ENCODE data around the gene HFE.
"Not testable (repeated sequence)": the region's sequence is repeated elsewhere in the genome, so short reads cannot be mapped to it uniquely, and the experiment has no call there.

The HFE gene

GRCh38 chr6:26087284-26088115, at the start of gene HFE:
Gene HFE (plus strand): TSS chr6:26087429. CDS start chr6:26087441, 12 bp downstream.
- no peak for DNase-seq

DNA sequence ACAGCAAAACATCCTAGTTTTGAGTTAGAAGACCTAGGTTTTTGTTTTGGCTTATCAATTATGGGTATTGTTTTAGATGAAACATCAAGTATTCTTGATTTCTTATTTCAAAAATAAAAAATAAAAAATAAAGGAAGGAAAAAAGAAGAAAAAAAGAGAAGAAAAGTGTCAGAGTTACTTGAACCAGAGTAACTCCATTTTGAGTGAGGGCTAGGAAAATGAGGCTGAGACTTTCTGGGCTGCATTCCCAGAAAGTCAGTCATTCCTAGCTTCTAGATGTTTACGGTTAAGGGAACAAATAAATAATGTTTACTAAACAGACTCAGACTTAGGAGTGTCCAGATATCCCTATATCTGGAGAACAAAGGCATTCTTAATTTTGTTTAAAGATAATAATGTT, 45.3 kb upstream of the HFE start:
- DNase-seq, result no peak

- no peak for DNase-seq
Observed at GRCh38 chr6:26043384-26044139, 43.7 kb upstream of the HFE start.

- DNase-seq, result no peak
Observed at GRCh38 chr6:26044140-26045064, 42.8 kb upstream of the HFE start.

- no peak for DNase-seq
Observed at GRCh38 chr6:26045065-26045927, 41.9 kb upstream of the HFE start.

GRCh38 chr6:26045928-26046368, 41.3 kb upstream of the HFE start:
- DNase-seq, result no peak

GRCh38 chr6:26047329-26047728, 39.9 kb upstream of the HFE start:
- DNase-seq, result not testable (repeated sequence)

- no peak for DNase-seq
Observed at GRCh38 chr6:26048590-26048989, 38.6 kb upstream of the HFE start.

GRCh38 chr6:26051665-26052310, 35.4 kb upstream of the HFE start:
- no peak for DNase-seq

DNA sequence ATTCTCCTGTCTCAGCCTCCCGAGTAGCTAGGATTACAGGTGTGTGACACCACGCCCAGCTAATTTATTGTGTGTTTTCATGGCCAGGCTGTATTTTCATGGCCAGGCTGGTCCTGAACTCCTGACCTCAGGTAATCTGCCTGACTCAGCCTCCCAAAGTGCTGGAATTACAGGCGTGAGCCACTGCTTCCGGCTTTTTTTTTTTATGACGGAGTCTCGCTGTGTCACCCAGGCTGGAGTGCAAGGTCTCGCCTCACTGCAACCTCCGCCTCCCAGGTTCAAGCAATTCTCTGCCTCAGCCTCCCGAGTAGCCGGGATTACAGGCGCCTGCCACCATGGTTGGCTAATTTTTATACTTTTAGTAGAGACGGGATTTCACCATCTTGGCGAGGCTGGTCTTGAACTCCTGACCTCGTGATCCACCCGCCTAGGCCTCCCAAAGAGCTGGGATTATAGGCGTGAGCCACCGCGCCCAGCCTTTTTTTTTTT, 34.4 kb upstream of the HFE start:
- not testable (repeated sequence) for DNase-seq

DNA sequence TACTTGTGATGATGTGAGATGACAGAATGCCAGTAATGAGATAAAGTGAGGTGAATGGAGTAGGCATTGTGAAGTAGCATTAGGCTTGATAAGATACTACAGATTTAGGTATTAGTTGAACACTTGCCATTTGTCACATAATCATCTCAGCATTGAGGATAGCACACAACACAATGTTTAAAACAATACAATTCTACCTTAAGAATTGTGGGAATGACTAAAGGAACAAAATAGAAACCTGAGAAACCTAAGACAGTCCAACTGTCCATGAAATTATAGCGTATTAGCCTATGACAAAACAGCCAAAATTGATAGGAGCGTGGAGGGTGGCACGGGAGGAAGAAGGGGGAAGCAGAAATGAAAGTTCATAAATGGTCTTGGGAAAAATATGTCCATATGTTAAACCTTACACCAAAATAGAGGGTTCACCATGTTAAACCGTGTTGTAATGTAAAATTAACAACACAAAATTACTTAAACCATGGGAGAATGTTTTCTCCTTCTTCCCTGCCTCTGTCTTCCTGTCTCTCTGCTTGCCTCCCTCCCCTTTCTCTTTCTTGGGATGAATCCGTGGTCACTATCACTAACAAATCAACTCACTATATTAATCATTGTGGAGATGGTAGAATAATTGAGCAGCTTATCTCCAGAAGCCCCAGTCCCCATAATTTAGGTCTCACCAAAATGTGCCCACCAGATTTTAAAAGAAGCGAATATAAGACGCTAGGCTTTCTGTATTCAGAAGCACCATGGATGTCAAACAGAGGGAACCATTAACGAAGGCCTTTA, 33.0 kb upstream of the HFE start:
- DNase-seq, result no peak

DNA sequence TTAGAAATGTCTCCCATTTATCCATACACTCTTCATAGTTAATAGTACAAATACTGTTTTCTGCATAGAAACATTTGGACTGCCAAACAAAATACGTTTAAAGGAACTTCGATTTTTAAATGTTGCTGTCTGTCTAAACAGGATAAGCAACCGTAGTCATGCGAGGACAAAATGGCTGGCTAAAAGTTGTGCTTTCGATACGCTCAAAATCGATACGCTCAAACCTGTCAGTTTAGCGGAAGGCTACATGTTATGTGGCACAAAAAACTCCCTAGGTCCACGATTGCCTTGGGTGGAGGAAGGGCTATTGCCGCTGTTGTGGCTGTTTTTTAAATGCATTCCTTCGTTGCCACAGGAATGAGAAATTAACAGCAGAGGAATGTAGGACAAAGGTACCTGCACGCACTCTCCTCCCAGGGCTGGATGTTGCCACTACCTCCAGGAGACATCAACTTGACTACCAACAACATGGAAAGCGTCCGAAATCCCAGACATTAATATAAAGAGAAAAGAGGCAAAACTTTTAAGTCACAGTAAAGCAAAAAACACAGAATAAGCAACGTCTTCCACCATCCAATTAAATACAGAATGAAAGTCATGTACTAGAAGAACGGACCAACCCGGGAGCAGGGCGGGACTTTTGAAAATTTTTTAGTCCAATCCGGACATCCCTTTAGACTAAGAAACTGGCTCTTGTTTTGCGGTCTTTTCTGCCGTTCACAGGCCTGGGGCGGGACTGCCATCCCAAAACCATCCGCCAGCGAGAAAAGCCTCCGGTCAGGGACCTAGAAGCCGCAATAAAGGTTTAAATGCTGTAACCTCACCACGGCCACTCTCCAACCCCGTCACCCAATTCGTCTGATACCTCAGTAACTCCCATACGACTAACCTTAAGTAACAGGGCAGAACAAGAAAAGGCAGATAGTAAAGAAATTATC, 32.2 kb upstream of the HFE start:
- peak; percentile 88 for DNase-seq

DNA sequence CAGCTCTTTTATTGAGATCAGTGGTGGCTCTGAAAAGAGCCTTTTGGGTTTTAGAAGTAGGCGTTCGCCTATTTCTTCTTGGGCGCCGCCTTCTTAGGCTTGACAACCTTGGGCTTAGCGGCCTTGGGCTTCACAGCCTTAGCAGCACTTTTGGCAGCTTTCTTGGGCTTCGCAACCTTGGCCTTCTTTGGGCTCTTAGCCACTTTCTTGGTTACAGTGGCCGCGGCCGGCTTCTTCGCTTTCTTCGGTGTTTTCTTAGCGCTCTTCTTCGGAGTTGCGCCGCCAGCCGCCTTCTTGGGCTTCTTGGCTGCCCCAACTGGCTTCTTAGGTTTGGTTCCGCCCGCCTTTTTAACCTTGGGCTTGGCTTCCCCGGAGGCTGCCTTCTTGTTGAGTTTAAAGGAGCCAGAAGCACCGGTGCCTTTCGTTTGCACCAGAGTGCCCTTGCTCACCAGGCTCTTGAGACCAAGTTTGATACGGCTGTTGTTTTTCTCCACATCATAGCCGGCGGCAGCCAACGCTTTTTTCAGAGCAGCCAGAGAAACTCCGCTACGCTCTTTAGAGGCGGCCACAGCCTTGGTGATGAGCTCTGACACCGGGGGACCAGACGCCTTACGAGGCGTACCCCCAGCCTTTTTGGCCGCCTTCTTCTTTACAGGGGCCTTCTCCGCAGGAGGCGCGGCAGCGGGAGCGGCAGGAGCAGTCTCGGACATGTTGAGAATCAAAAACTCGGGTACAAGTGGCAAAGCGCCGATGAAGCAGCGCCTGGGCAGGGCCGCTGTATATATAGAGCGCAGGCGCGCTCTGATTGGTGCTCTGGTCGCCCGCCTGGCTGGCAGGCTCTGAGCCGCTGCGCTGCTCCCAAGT, 31.3 kb upstream of the HFE start:
- peak; percentile 74 for DNase-seq

DNA sequence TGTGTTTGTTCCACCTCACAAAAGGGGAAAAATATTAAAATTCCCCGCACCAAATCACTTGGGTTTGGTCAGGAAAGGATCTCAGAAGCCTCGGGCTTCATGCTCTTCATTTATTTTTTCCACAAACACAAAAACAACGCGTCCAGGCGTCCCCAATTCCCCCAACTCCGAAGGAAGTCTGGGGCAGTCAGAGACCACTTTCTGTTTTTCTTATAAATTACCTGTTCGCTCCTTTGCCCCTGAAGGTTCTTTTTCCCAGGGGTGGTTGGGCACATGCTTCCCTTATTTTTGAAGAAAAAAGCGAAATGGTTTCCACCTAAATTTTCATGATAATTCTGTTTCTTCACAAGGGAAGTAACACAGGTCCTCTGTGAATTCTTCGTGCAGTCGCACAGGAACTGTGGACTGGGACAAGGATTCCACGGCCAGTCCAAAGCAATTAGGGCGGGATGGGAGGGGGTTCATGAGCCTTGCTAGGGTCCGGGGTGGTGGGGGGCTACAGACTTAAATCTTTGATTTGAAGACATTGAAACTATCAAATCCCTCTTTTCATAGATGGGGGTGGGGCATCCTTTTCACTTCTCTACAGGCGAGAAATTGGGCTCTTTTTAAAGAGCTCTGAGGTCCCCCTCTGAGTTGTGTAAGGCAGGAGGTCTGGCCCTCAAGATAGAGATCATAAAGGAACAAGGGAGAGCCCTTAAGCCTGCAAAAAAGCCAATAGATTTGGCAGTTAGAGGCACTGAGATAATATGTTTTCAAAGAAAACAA, 30.5 kb upstream of the HFE start:
- DNase-seq, result peak; percentile 36

DNA sequence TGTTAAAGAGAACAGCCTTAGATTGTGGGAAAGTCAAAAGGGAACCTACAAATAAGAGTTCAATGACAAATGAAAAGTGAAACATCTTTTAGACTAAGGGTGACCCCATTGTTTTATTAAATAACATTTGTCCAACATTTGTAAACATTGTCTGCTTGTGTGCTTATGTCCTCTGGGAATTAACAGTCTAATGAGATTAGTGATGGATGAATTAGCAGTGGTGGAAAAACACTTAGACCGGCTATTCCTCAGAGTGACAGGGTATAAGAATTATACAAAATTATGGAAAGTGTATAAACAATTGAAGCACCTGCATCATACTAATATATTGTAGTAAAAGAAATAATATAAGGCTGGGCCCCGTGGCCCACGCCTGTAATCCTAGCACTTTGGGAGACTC, 29.3 kb upstream of the HFE start:
- DNase-seq, result no peak

GRCh38 chr6:26058477-26059033, 28.7 kb upstream of the HFE start:
- DNase-seq, result not testable (repeated sequence)

GRCh38 chr6:26059941-26060340, 27.3 kb upstream of the HFE start:
- no peak for DNase-seq

Data from NCI-H1694 treated with DMSO at 0.1 percent for 48 hours (cell line).